HG03439 (cell line): Measurements from ENCODE around the gene FAM110D.

Experiments
- ATAC-seq: cut with Tn5 transposase; IDR thresholded peaks from one replicate; pipeline ENCODE4 v1.9.1; 2021; ENCODE audit warnings: mild to moderate bottlenecking, moderate library complexity; ENCODE audit not compliant: unreplicated experiment

FAM110D gene

DNA sequence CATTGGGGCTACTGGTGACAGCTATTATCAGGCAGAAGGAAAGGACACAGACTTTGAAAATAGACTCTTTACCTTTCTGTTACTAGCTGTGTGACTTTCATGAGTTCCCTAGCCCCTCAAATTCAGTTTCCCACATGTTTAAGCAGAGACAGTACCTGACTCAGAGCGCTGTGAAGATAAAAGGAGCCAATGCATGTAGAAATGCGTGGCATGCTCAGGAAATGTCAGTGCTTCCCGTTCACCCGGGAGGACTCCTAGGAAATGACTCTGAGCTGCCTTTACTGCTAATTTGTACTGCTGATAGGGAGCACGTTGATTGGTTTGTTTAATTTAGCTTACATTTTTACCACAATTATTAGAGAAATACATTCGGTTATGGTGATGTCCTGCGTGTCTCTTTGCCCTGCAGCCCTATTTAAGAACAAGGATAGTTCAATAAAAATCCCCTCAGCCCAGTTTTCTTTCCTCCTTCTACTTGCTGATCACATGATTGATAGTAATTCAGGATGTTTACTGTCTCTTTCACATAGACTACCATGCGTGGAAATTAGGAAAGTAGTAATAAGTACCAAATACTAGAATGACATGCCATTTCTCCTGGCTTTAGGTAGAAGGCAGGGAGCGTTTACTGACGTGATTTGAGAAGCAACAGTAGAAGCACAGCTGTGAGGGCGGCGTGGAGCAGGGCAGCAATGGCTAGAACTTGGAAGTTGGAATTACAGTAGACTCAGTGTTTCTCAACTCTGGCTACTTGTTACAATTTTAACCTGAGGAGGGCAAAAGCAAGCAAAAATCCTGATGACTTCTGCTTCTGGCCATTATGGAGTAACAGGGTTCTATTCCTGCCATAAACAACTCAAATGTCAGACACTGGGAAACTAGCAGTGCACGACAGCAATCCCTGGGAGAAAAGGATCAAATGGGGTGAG is 31.4 kb upstream of the FAM110D start:
- ATAC-seq = no peak

DNA sequence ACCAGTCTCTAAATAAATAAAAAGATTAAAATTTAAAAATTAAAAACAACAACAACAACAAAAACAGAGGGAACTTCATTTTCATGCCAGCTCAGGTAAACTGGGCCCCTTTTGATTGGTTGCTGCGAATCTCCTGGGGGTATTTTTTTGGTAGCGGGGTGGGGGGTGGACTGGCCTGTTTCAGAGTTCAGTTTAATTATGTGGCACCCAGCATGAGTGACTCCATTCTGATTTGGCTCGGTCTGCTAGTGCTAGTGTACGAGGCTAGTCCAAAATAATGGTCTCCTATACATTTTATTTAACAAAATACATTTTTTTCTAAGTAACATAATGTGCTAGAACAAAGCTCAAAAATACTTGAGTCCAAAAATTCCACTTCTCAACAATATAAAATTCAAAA is 29.1 kb upstream of the FAM110D start:
- ATAC-seq = no peak

DNA sequence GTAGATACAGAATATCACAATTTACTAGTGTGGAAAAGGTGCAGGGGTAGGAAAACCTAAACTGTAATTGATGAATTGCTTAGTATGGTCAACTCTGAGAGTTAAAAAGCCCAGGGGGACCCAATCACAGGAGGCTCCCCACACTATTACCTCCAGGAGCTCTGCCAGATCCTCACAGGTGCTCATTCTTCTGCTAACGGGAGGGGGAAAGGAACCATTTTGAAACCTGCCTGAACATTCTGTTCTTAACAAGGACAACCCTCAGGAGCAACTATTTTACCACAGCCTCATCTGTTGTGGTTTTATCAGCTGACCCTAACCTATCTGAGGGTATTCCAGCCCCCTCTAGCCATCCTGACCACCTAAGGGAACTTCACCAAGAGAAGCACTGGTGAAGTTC is 28.2 kb upstream of the FAM110D start:
- no peak for ATAC-seq

DNA sequence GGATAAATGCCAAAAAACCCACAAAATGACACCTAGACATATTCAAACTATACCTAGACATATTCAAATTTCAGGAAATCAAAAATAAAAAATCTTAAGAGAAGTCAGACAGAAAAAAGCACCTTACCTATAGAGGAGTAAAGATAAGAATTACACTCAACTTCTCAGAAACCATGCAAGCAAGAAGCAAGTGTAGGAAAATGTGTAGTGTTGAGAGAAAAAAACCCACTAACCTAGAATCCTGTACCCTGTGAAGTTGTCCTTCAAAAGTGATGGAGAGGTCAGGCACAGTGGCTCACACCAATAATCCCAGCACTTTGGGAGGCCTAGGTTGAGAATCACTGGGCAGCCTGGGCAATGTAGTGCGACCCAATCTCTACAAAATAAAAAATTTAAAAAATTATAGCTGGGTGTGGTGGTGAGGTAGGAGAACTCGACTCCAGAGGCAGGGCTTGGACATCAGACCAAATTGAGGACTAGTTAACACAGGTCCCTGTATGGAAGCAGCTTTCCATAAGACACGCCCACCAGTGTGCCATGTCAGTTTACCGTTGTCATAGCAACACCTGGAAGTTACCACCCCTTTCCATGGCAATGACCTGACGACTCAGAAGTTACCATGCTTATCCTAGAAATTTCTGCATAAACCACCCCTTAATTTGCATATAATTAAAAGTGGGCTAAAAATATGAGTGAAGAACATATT is 26.6 kb upstream of the FAM110D start:
- no peak for ATAC-seq

DNA sequence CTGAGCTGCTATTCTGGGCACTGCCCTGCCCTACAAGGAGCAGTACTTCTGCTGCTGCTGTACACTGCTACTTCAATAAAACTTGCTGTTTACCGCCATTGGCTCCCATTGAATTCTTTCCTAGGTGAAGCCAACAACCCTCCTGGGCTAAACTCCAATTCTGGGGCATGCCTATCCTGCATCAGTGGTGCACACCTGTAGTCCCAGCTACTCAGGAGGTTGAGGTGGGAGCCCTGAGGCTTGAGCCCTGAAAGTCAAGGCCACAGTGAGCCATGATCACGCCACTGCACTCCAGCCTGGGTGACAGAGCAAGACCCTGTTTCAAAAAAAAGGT is 26.1 kb upstream of the FAM110D start:
- ATAC-seq = no peak

DNA sequence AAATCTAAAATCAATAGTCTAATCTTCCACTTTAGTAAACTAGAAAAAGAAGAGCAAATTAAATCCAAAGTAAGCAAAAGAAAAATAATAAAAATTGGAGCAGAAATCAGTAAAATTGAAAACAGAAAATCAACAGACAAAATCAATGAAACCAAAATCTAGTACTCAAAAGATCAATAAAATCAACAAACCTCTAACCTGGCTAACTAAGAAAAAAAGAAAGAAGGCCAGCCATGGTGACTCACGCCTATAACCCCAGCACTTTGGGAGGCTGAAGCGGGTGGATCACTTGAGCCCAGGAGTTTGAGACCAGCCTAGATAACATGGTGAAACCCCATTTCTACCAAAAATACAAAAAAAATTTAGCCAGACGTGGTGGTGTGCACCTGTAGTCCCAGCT is 24.4 kb upstream of the FAM110D start:
- ATAC-seq = no peak

DNA sequence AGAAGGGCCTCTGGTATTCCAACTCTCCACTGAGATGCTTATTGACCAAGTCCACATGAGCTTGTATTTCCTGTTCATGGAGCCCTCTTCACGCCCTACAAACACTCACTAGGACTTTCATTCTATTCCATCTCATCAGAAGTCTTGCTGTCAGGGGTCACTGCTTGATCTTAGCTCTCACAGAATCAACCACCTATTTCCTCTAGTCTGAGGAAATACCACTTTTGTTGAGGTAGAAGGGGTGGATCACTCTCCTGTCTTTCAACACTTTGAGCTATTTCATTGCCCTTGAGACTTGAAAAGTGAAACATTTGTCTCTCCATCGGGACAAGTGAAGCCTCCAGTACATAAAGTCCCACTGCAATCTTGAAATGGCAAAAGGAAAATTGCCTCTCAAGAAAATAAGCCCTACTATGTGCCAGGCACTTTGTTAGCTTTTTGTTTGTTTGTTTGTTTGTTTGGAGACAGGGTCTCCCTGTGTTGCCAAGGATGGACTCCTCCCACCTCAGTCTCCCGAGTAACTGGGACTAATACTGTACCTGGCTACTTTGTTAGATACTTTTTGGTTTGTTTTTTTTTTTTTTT is 19.8 kb upstream of the FAM110D start:
- ATAC-seq = no peak

DNA sequence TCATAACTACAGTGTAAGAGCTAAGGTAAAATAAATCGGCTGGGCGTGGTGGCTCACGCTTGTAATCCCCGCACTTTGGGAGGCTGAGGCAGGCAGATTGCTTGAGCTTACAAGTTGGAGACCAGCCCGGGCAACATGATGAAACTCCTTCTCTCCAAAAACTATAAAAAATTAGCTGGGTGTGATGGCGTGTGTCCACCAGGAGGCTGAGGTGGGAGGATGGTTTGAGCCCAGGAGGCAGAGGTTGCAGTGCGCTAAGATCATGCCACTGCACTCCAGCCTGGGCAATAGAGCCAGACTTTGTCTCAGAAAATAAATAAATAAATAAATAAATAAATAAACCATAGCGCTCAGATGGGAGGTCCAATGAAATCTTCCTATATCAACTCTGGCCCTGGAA is 16.7 kb upstream of the FAM110D start:
- no peak for ATAC-seq

DNA sequence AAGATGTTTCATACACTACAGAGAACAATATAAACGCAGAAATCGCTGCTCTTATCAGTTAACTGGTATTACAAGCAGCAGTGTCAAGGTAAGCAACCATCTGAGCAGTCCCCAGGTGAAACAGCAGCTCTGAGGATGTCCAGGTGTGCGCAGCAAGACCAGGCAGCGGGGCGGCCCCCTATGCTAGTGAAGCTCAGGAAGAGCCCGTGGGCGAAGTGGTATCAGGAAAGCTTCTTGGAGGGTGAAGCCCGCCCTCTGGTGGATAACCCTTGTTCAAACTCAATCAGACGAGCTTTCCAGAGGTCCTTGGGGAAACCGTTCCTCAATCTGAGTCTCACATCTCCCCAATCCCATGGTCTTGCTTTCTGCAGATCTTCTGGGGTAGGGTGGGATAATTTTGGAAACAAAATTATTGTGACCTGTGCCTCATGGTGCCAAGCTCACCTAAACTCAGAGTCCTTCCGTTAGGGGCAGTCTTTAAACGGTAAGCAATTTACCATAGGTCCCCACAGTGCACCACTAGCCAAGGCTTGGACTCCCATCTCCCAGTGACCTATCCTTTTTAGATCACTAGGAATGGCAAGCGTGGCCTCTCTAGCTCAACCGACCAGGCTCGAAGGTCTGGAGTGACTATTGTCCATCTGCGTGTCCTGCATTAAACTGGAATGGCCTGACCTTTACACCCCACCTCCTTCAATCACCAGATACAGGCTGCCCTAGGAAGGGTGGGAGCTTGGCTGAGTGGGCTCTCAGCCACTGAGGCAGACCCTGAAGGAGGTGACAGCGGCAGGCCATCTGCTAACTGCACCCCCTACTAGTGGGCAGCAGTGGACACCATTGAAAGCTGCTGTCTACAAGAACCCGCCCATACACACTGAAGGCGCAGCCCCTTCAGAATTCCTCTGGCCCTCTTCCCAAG is 13.6 kb upstream of the FAM110D start:
- no peak for ATAC-seq

DNA sequence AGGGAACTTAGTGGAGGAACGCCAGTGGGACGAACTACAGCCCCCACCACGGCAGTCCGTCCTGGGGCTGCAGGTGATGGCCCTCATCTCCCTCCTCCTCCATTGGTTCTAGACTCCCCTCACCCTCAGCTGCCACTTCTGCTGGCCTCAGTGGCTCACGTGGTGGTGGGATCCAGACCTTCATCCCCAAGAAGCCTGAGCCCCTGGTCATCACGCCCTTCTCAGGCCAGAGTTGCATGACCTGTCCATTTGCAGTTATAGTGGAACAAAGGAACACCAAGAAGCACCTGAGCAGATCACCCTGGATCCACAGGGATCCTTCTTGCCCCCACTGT is 13.0 kb upstream of the FAM110D start:
- no peak for ATAC-seq

DNA sequence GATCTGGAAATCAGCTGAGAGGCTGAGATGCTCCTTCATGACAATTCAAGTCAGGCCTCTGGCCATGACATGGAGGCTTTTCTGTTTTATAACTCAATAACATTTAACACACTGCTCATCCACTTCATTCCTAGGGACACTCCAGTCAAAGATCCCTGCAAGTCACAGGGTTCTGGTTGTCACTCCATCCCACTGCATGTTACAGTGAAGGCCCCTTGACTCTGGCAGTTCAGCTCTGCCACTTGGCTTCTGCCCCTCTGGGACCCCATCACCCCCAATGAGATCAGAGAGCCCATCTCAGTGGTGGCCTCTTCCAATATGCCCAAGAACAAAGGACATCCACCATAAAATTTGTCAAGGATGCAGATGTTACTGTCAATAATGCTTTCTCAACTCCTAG is 10.0 kb upstream of the FAM110D start:
- ATAC-seq = no peak

DNA sequence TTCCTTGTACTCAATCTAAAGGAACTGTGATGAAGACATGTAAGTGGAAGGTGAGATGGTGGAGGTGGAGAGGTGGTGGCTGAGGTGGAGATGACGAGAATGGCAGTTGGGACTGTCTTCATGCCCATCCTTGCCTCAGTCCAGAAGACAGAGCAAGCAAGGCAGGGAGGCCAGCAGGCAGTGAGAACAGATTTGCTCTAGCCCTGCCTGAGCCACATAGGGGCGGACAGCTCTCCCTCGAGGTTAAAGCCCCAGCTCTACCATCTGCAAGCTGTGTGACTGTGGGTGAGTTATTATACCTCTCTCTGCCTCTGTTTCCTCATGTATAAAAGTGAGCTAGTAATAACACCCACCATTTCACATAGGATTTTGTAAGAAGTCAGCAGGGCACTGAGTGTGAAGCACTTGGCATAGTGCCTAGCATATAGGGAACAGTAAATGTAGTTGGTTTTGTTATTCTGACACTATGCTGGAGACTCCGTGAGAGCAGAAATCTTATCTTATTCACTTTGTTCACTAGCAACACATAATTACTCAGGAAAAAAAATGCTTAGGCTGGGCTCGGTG is 4.8 kb upstream of the FAM110D start:
- no peak for ATAC-seq

DNA sequence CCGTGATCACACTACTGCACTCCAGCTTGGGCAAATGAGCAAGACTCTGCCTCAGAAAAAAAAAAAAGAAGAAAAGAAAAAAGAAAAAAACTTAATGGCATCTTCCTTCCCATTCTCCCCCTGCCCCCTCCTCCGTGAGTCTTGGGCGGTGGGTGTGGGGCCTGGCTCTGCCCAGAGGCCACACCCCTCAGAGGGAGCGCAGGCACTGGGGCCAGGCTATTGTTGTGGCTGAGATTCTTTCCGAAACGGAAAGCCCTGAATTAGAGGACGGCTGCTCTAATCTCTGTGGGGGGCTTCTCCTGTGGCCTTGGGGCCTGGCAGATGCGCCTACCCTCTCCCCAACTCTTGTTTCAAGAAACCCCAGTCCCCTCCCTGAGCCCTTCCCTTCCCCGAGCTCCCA is 4.1 kb upstream of the FAM110D start:
- no peak for ATAC-seq

DNA sequence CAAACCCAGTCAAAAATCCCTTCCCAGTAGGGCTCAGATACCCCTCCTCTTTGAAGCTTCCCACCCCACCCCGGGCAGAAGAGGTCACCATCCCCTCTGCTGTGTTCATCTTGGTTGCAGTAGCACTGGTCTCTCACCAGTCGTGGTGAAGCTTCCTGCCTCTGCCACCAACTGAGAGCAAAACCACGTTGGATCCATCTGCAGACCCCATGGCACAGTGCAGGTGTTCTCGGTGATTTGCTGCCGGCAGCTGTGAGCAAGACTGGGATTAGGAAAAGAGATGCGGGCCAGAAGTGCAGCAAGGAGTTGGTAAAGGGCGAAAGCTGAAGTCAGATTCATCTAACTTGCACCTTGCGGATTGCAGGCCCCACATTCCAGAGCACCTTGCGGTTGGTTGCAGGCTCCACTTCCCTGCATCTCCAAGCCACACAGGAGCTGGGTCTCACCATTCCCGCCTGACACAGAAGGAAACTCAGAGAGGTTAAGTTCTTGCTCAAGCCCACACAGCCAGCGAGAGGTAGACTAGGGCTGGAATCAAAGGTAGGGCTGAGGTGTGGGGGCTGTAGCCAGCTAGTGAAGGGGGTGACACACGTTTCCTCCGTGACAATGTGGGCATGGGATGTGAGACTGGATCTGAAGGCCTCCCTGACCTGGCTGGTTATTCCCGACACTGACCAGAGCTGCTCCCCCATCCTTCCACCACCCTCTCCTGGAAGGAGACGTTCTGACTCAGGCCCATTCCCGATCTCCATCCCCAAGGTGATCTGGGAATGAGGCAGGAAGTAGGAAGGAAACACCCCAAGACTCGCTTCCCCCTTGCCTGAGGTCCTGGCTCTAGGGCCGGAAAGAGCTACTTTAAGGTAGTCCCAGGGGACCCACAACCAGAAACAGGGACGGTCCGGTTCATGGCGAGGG is 3.3 kb upstream of the FAM110D start:
- ATAC-seq = no peak

DNA sequence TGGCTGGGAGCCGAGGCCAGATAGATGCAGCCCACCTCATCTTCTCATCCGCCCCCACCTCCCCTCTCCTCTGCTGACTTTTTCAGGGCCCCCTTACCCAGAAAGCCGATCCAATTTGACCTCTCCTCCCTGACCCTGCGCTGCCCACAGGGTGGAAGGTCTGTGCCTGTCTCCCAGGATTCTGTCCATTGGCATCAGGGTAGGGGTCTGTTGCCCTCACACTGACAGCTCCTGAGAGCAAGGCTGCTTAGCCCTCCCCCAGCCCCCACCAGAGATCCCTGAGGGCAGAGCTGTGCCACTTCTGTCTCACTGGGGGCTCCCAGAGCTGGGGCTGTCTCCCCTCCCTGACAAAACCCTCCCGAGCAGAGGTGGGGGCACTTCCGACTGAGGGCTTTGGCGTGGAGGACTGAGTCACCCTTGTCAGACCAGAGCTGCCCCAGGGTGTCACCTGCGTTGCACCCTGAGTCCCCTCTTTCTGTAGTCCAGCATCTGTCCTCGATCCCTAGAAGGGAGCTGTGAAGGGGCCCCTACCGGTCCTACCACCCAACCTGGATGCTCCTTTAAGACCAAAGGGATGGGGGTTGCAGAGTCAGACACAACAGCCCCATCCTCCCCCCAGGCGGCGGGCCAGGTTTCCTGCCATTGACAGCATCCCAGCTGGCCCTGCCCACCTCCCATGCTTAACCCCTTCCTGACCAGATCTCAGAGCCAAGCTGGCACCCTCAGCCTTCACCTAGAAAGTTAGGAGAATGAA is 2.4 kb upstream of the FAM110D start:
- no peak for ATAC-seq

DNA sequence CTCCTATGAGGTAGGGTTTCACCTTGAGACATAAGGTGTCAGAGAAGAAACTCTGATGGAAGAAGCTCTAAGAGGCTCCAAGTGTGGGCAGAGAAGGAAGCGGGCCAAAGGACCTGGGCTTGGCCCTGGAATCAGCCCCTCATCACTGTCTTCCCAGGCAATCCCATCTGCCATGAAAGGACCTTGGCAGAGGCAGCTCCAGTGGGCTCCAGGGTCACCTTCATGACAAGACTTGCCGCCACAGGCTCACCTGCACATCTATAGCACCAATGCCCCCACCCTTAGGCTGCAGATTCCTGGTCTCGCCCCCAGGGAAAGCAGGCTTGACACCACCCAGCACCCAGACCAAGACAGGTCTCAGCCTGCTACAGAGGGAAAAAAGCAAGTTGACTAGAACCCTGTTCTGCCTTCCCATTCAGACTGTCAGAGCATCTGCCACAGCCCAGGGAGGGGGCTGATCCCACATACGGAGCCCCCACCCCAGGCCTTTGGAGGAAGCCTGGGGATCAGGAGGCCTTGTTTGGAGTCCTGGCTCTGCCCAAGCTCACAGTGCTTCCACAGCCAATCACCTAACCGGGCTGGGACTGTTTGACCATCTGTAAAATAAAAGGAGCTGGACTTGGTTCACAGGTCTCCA is 490 bp upstream of the FAM110D start:
- ATAC-seq = no peak

DNA sequence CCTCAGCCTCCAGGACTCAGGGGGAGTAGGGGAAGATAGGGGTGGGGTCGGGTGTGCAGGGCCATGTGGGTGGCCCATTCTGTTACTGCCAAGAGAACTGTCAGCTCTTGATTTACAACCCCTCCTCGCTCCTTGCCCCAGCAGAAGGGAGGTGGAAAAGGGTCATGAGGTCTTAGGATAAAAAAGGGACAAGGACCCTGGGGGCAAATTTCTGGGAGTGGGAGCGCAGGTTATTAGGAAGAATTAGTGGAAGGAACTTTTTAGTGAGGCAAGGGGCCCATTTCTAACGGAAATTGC is 812 bp downstream of the FAM110D start:
- no peak for ATAC-seq

DNA sequence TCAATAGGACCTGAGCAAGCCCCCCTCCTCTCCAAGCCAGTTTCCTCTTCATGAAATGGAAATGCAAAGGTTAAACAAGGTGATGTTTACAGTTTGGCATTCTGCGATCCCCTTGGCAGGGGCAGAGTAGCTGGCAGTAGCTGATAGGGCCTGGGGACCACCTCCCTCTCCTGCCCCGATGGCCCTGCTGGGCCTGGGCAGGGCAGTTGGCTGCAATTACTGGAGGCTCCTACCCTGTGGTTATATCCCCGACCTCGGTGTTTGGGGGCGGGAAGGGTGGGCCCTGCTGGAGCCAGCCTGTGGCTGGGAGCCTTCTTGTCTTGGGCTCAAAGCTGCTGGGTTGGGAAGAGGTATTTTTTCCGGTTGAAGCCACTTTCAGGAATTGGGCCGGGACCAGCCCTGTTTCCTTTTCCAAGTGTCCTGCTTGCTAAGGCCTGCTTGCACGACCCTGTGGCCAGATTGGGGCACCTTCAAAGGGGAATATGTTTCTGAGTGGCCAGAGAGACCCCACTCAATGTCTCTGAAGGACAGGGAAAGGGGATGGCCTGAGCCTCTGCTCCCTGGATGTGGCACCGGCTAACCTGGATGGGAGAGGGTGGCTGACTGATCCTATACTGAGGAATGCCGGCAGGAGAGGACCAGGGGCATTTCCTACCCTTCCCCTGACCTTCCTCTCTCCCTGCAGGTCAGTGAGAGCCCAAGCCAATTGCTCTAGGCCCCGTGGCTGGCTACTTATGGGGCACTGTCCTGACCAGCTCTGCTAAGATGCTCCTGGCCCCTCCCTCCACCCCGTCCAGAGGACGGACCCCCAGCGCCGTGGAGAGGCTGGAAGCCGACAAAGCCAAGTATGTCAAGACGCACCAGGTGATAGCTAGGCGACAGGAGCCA is 1.9 kb downstream of the FAM110D start:
- no peak for ATAC-seq
